Left lung (tissue), 10 donors: Measurements from ENCODE around the gene AUTS2. TPM values are rescaled to one million over a fixed set of nuclear protein-coding genes. Genes with fewer than 3 reads are reported as not detected.

Experiments
- ATAC-seq: fragments of 200-7000 bp; cut with Tn5 transposase; one replicate; pipeline ENCODE4 v1.9.1; 2020; ENCODE audit warnings: moderate library complexity
- DNase-seq, 4 donors: peaks; one replicate each; pipeline ENCODE4 v3.0.0-alpha.2; 2013 to 2020
- H3K27ac ChIP-seq, 2 donors: fragments of 200-600 bp; sonication (generic) in 1 of 2; one replicate each; pipeline versions ENCODE4 v1.5.0 to v1.8.0; 2020 to 2021
- H3K27me3 ChIP-seq, 2 donors: fragments of 200-600 bp; sonication (generic) in 1 of 2; one replicate each; pipeline versions ENCODE4 v1.5.0 to v1.8.0; 2020 to 2021
- H3K36me3 ChIP-seq, 2 donors: fragments of 200-600 bp; sonication (generic) in 1 of 2; one replicate each; pipeline versions ENCODE4 v1.5.0 to v1.8.0; 2020 to 2021
- H3K4me1 ChIP-seq, 2 donors: fragments of 200-600 bp; one replicate each; pipeline ENCODE4 v1.8.0; 2021
- H3K4me3 ChIP-seq, 2 donors: fragments of 200-600 bp; sonication (generic) in 1 of 2; one replicate each; pipeline versions ENCODE4 v1.5.0 to v1.8.0; 2020 to 2021; ENCODE audit warnings: mild to moderate bottlenecking in 1 of 2
- H3K9me3 ChIP-seq, 2 donors: fragments of 200-600 bp; sonication (generic) in 1 of 2; one replicate each; pipeline versions ENCODE4 v1.5.0 to v1.8.0; 2020 to 2021
- CTCF ChIP-seq, 2 donors: fragments of 200-600 bp; sonication (generic) in 1 of 2; IDR thresholded peaks; one replicate each; pipeline versions ENCODE4 v1.5.0 to v1.8.0; 2021; ENCODE audit warnings: antibody characterized with exemption in 2 of 2
- intact Hi-C, 2 donors: fragments of 100-400 bp; cut with DNase I; formaldehyde crosslinking; loops; one replicate each; pipeline versions ENCODE4 v1.11.2 to v1.14.2; 2022
- polyA plus RNA-seq, 6 donors: library from polyadenylated mRNA; unstranded; fragments of 120-200 nt; gene quantifications; one replicate each; pipeline ENCODE4 v1.2.1, GENCODE V29; 2013; ENCODE audit not compliant: insufficient read length in 6 of 6
- total RNA-seq, 2 donors: library from RNA; stranded (reverse); fragmentation: NEBNext Ultra II Directional; extraction: Animal tissue kit (Norgen Biotek cat#: 25700); gene quantifications; one replicate each; pipeline ENCODE4 v1.2.1, GENCODE V29; 2021
- donor health status: DM: no; HTN: yes; CAD: no.
- donor health status: DM: no; HTN: no; CAD: no.

The AUTS2 gene
- total and polyA plus RNA-seq, 8 donors = 40.4 to 119 (median 103) TPM

- Histone ChIP-seq H3K9me3 (no peaks in the 10 kb centered on the region), H3K4me3 (no peak overlapping the region), H3K27me3 (no peaks in the 10 kb centered on the region), H3K36me3 (no peaks in the 10 kb centered on the region), H3K27ac (no peak overlapping the region), H3K4me1 (no peaks in the 10 kb centered on the region)
- ATAC-seq (no peak), DNase-seq (no peak)
- TF ChIP-seq CTCF (IDR thresholded peaks at IDR 0.05) = no peak
- intact Hi-C loops = no loop called here
These were observed 210.1 kb downstream of the AUTS2 start for GRCh38 chr7:69808391-69808790.

- no peak for TF ChIP-seq CTCF (IDR thresholded peaks at IDR 0.05)
- Histone ChIP-seq H3K36me3 (no peaks in the 10 kb centered on the region), H3K27ac (no peak overlapping the region), H3K27me3 (no peaks in the 10 kb centered on the region), H3K9me3 (no peaks in the 10 kb centered on the region), H3K4me1 (peaks cover 3 to 8% of the 10 kb centered on the region in 2 donors), H3K4me3 (no peak overlapping the region)
- no peak for DNase-seq
- ATAC-seq = no peak
- intact Hi-C loops = no loop called here
These were observed 213.4 kb downstream of the AUTS2 start for GRCh38 chr7:69811476-69812308.

- H3K27me3 ChIP-seq = no peaks in the 10 kb centered on the region
- TF ChIP-seq CTCF (IDR thresholded peaks at IDR 0.05) = no peak
- DNase-seq (no peak), ATAC-seq (peak; percentile 80)
- no peak overlapping the region for H3K27ac ChIP-seq
- H3K4me1 ChIP-seq = peaks cover 3 to 8% of the 10 kb centered on the region in 2 donors
- H3K36me3 ChIP-seq = no peaks in the 10 kb centered on the region
- H3K9me3 ChIP-seq = no peaks in the 10 kb centered on the region
- no peak overlapping the region for H3K4me3 ChIP-seq
- intact Hi-C loops = no loop called here
These were observed 214.5 kb downstream of the AUTS2 start for GRCh38 chr7:69812756-69813155.

GRCh38 chr7:69813637-69814240 is 215.5 kb downstream of the AUTS2 start:
- Histone ChIP-seq H3K27me3 (no peaks in the 10 kb centered on the region), H3K4me1 (peaks cover 3 to 8% of the 10 kb centered on the region in 2 donors), H3K4me3 (no peak overlapping the region), H3K27ac (no peak overlapping the region), H3K36me3 (no peaks in the 10 kb centered on the region), H3K9me3 (no peaks in the 10 kb centered on the region)
- ATAC-seq = peak; percentile 59
- TF ChIP-seq CTCF (IDR thresholded peaks at IDR 0.05) = no peak
- intact Hi-C loops = no loop called here
- DNase-seq = no peak

GRCh38 chr7:69814421-69814962 is 216.2 kb downstream of the AUTS2 start:
- H3K4me1 ChIP-seq = peaks cover 3 to 8% of the 10 kb centered on the region in 2 donors
- no peak overlapping the region for H3K4me3 ChIP-seq
- ATAC-seq (no peak), DNase-seq (no peak)
- H3K27me3 ChIP-seq = no peaks in the 10 kb centered on the region
- TF ChIP-seq CTCF (IDR thresholded peaks at IDR 0.05) = no peak
- intact Hi-C loops = no loop called here
- H3K36me3 ChIP-seq = no peaks in the 10 kb centered on the region
- H3K9me3 ChIP-seq = no peaks in the 10 kb centered on the region
- no peak overlapping the region for H3K27ac ChIP-seq
